ENCODE results near the gene IL34.

- no peak for TF ChIP-seq CTCF (IDR thresholded peaks at IDR 0.05)
- TF ChIP-seq POLR2A (IDR thresholded peaks at IDR 0.05), result no peak
These were observed 58.2 kb downstream of the IL34 start for GRCh38 chr16:70704586-70704985.
